Peyer's patch (tissue), 4 donors: ENCODE data around the gene MORN5.

Experiments
- POLR2A ChIP-seq, 2 donors: fragments of 450-650 bp; IDR thresholded peaks; one replicate each; pipeline ENCODE4 v1.5.1; 2017; ENCODE audit warnings: antibody characterized with exemption in 2 of 2, mild to moderate bottlenecking in 2 of 2, moderate library complexity in 2 of 2
- TF ChIP-seq, protein P1 (sequence below), 6 experiments: fragments of 450-650 bp in 4 of 6; fragments of 200-600 bp in 2 of 6; sonication (generic) in 1 of 6; IDR thresholded peaks; one replicate each; pipeline ENCODE4 v1.5.1; 2017 to 2019; ENCODE audit warnings: antibody characterized with exemption in 6 of 6, mild to moderate bottlenecking in 3 of 6, moderate library complexity in 1 of 6

DNA sequence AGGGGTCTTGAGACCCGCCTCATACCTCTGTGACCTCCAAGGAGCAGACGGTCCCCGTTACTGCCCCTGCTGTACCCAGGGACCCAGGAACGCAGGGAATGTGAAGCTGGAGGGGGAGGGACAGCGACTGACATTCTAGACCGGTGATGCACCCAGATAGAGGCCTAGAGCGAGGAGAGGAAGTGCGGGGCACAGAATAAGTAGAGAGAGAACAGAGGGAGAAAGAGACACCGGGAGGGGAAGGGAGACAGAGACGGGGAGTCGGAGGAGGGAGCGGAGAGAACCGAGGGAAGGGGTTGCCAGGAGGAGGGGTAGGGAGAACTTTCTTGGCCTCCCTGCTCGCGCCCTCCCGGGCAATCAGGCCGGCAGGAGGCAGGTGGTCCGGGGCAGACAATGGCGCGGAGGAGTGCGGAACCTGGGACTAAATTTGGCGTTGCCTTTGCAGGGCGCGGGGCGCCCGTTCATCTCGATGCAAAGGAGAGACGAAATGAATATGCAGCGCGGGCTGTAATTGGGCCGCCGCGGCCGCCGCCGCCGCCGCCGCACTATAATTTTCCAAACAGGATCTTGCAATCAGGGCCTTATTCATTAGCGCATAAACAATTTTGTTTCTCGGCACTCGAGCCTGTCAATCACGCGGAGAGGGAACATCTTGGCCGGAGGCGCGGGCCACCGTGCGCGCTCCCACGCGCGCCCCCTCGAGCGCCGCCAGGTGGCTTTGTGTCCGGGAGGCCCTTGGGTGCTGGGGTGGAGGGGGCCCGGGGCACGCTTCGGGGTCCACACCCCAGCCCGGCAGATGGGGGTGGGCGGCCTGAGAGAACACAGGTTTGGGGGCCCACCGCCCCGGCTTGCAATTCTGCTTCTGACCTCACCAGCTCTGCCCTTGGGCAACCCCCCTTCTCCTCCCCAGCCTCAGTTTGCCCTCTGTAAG lies 33.1 kb upstream of the MORN5 start:
- TF ChIP-seq, protein P1, sequence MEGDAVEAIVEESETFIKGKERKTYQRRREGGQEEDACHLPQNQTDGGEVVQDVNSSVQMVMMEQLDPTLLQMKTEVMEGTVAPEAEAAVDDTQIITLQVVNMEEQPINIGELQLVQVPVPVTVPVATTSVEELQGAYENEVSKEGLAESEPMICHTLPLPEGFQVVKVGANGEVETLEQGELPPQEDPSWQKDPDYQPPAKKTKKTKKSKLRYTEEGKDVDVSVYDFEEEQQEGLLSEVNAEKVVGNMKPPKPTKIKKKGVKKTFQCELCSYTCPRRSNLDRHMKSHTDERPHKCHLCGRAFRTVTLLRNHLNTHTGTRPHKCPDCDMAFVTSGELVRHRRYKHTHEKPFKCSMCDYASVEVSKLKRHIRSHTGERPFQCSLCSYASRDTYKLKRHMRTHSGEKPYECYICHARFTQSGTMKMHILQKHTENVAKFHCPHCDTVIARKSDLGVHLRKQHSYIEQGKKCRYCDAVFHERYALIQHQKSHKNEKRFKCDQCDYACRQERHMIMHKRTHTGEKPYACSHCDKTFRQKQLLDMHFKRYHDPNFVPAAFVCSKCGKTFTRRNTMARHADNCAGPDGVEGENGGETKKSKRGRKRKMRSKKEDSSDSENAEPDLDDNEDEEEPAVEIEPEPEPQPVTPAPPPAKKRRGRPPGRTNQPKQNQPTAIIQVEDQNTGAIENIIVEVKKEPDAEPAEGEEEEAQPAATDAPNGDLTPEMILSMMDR (IDR thresholded peaks at IDR 0.05), result no peak
- TF ChIP-seq POLR2A (IDR thresholded peaks at IDR 0.05), result no peak
